HG03378 (cell line): ENCODE data around the gene SELENOM.
"Not testable (repeated sequence)": the region's sequence is repeated elsewhere in the genome, so short reads cannot be mapped to it uniquely, and the experiment has no call there.

Source experiments
- ATAC-seq: cut with Tn5 transposase; IDR thresholded peaks from one replicate; pipeline ENCODE4 v1.9.1; 2021; ENCODE audit warnings: mild to moderate bottlenecking, moderate library complexity; ENCODE audit not compliant: unreplicated experiment

Gene SELENOM

GRCh38 chr22:31080848-31081649 is 26.3 kb downstream of the SELENOM start, which contains the start of gene SMTN:
Gene SMTN (plus strand): TSS chr22:31081318. CDS start chr22:31083259, 1,941 bp downstream.
- peak; percentile 52 for ATAC-seq

DNA sequence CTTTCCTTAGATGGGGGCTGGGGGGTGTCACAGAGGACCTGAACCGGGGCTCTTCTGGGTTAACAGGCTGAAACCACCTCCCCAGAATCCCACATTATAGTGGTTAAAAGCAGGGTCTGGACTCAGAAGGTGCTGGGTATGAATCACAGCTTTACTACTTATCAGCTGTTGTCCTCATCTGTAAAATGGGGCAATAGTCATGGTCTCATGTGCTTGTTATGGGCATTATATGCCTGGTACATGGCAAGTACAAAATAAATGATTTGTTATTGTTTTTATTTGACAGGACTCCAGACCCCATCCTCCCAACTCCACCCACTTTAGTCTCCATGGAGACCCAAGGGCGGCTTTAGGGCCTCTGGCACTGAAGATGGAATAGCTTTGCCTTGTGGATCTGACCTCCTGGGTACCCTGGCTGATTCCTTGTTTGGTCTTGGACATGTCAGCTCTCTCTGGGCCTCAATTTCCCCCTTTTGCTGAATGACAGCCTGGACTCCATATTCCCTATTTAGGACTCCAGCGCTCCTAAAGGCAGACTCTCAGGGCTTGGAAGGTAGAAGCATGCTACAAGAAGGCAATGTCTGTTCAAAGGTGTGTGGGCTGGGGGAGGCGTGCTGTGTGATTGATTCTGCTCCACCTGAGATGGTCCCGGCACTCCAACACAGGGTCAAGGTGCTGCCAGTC is 27.1 kb downstream of the SELENOM start:
- no peak for ATAC-seq

DNA sequence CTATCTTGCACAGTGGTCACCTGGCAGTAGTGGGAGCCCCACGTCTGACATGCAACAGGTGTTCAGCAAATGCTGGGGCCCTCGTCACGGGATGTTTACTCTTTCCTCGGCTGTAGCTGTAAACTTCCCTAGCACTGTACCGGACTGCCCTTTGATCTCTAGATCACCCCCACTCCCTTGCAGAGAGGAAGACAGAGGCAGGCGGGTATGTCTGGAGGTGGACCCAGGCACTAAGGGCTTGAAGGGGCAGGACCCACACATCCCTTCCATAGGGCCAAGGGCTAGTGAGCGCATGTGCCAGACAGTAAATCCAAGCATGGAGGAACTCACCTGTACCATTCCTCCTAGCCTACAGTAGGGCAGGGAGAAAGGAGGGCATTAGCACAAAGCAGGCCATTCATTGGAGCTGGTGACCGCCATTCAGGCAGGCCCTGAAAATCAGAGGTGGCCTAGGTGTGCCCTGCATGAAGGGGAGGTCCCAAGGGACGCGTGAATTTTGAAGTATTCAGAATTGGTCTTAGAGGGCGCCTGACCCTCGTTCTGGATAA is 28.2 kb downstream of the SELENOM start:
- no peak for ATAC-seq

GRCh38 chr22:31078389-31078788 is 29.0 kb downstream of the SELENOM start:
- ATAC-seq = not testable (repeated sequence)

DNA sequence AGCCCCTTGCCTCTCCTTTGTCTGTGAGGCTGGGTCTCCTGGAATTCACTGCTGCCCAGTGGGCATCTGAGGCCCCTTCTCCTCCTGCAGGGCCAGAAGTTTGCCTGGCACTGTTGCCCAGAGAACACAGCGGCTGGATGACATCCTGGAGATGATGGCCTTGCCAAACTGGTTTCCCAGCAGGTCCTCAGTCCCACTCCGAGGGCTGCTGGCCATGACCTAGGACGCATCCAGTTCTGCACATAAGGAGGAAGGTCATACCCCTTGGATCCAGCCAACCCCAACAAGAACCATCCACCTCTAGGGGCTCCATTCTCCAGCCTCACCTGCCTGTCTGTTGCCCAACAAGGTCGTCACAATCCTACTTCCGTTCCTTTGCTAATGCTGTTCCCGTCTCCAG is 29.7 kb downstream of the SELENOM start:
- no peak for ATAC-seq

DNA sequence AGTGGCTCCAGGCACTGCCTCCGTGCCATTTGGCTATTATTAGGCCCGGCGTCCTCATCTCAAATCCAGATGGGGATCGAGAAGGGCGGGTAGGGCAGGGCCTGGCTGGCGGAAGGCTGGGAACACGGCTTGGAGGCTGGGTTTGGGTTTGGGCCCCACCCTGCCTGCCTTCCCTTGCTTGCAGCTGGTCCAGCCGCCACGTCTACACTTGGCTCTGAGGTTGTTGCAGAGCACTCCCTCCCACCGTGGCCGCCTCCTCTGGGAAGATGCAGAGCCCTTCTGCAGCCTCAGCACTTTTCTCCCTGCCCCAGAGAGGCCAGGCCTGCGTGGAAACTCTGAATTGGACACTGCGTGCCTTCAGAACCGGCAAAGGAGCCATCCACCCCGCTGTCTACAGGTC is 31.4 kb downstream of the SELENOM start:
- no peak for ATAC-seq

DNA sequence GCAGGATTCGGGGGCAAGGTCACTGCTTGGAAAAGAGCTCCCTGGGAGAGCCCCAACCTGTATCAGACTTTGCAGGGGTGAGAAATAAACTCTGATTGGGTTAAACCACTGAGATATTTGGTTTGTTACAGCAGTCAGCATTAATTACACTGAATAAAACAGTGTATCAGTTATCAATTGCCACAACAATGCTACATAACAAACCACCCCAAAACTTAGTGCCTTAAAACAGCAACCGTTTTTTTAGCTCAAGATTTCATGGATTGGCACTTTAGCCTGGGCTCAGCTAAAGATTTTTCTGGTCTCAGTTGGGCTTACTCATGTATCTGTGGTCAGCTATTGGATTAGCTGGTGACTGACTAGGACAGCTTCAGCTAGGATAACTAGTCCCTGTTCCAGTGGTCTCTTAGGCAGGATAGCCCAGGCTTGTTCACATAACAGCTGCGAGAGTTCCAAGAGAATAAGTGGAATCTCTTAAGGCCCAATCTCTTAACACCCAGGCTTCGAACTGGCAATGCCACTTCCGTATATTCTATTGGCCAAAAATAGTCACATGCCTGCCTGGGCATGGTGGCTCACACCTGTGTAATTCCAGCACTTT is 33.7 kb downstream of the SELENOM start:
- ATAC-seq = not testable (repeated sequence)

DNA sequence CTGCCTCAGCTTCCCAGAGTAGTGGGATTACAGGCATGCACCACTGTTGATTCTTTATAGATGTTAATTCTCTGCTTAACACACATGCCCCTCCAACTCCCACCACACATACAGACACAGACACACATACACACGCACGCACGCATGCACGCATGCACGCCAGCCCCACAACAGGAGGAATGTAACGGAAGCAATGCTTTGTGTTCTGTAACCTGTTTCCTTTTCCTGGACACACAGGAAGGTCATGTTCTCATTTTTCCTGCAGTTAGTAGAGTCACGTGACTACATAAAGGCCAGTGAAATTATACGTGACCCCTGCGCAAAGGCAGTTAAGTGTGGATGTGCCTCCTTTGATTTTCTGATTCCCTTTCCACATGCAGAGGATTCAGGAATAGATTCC is 34.2 kb downstream of the SELENOM start:
- not testable (repeated sequence) for ATAC-seq

DNA sequence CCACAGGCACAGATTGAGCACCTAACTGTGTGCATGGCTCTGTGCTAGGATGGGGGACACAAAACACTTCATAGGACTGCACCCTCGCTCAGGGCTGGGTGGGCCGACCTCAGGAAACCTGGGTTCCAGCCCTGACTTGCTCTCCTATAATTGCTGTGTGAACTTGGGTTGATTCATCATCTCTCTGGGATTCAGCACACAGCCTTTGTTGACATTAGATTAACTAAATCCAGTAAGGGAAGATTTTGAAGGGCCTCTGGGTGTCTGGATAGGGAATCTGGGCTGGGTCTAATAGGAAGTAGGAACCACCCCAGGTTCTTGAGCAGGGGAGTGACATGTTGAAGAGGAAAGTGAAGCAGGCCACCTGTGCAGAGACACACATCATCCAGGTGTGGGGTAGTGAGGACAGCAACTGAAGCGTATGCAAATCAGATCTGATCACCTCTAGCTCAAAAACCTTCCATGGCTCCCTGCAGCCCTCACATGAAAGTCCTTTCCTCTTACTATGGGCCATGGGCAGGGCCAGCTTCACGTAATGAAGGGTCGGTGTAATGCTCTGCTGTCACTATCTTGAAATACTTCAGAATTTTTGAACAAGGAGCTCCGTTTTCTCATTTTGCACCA is 37.6 kb downstream of the SELENOM start:
- ATAC-seq = not testable (repeated sequence)

GRCh38 chr22:31068970-31069369 is 38.4 kb downstream of the SELENOM start:
- no peak for ATAC-seq

- ATAC-seq = no peak
These were observed 43.0 kb downstream of the SELENOM start for GRCh38 chr22:31064369-31064768.

DNA sequence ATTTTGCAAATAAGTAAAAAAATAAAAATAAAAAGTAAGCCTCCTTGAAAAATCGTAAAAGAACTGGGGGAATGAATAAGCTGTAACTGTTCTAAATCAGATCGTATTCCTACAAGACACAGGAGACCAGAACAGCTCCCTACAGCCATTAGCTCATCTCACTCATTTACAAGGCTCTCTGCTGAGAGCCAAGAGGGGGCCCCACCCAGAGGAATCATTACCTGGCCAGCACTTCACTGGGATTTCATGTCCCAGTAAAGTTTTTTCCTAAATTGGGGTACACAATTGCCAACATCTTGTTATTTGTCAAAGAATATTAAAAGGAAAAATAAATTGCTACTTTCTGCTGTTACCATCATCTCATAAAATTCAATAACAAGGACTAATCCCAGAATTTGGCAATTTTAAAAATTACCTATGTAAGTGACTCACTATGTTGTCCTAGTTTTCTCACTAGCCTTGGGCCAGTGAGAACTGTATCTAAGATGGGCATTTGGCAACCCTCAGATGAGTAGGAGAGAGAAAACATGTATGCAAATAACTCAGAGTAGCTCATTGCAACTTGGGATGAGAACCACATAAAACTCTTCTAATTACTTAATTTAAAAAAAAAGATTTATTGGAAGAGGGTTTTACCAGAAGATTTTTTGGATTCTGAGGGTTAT is 44.7 kb downstream of the SELENOM start:
- no peak for ATAC-seq

- not testable (repeated sequence) for ATAC-seq
These were observed 47.7 kb downstream of the SELENOM start for GRCh38 chr22:31059663-31060062.

DNA sequence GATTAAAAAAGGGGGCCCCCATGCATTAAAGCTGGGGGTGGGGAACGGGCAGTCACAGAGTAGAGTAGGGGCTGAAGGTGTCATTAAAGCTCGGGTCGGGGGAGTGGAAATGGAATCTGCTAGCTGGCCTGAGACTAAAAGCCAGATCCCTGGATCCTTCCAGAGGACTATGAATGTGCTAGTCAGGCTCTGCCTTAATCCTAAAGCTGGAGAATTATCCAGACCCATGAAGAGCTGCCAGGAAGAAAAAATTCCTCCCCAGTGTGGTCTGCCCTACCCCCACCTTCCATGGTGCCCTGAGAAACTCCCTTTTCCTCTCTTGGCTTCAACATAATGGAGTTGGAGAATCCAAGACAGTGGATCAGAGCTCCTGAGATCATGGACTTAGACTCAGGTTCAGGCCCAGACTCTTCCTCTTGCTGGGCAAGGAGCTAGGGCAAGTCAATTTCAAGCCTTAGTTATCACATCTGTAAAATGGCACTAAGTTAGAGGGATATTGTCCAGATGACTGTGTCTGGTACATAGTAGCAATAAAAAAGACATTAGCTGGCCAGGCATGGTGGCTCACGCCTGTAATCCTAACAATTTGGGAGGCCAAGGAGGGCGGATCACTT is 50.3 kb downstream of the SELENOM start:
- no peak for ATAC-seq

DNA sequence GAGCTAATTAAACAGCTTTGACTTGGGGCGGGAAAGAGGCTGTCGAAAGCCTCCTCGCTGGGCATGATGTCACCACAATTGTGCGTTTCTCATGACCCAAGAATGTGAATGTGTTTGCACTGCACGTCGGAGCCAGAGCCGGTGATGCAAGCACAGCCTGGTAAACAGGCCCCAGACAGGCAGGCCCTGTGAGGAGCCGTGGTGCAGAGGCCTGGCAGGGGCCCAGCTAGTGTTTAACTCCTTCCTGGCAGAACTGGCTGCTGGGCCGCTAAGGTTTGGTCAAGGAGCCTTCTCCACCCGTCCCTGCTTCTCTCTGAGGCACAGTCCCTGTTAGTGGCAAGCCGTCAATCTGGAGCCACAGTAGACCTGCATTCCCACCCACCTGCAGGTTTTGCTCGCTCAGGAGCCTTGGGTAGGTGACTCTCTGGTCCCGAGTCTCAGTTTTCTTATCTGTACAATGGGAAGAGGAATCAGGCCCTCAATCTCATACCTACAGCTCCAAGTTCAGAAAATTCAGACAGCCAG is 51.7 kb downstream of the SELENOM start:
- ATAC-seq = no peak

DNA sequence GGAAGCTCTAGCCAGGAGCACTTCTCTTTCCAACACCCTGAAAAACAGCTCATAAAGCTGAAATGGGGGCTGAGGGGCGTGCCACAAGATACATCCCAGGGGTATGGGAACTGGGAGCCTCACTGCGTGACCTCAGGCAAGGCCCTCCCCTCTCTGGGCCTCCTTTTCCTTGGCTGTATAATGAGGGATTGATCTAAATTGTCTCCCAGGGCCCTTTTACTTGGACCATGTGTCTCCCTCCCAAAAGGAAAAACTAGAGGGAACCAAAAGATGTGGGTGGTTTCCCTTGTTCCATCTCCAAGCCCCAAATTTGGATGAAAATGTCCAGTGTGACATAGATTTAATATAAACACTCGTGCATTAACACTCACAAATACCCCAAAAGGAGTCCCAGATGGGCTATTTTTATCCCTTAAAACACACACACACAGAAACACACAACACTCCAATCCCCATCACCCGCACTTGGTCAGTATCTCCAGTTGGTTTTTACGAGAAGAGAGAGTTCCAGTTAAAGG is 52.2 kb downstream of the SELENOM start:
- ATAC-seq = no peak
